HCT116 (cell line): ENCODE results near the gene TCOF1. TPM values are rescaled to one million over a fixed set of nuclear protein-coding genes. Genes with fewer than 3 reads are reported as not detected.
A peak's percentile ranks its signal among the peaks of the same experiment; 100 is the strongest.

ENCODE experiments used
- ATAC-seq: fragments of 200-7000 bp; cut with Tn5 transposase; 2 replicates; pipeline ENCODE4 v1.9.1; 2020; ENCODE audit warnings: mild to moderate bottlenecking, moderate library complexity
- BruUV-seq: library from RNA; stranded (reverse); fragments of 400-500 nt; replicated peaks from 2 replicates; lab custom pipeline; 2021; lab: Mats Ljungman, UMichigan
- CTCF ChIA-PET: fragments of 300-600 bp; sonication (Branson Sonifier 250); formaldehyde crosslinking; loops from one replicate; lab custom pipeline; 2021; ENCODE audit warnings: antibody characterized with exemption; lab: Charles Lee
- POLR2A ChIA-PET: fragments of 300-600, 350-600 bp; sonication (Branson Sonifier 250); formaldehyde crosslinking; loops from one replicate; lab custom pipeline; 2021; ENCODE audit warnings: antibody characterized with exemption; lab: Charles Lee
- RAD21 ChIA-PET, 2 experiments: fragments of 300-600 bp; sonication (Branson Sonifier 250); formaldehyde crosslinking; loops; one replicate each; lab custom pipeline; 2023; ENCODE audit warnings: low total read pairs in 2 of 2; ENCODE audit not compliant: uncharacterized antibody in 2 of 2, unreplicated experiment in 2 of 2, low non-redundant PET in 1 of 2; lab: Charles Lee
- DNase-seq: peaks from one replicate; pipeline ENCODE4 v3.0.0-alpha.2; 2010; ENCODE audit warnings: low read depth, low spot score
- H2AFZ ChIP-seq: fragments of 200-600 bp; shearing (Covaris generic), sonication (generic); 2 replicates; pipeline ENCODE4 v1.6.1; 2017; ENCODE audit warnings: low read depth, mixed run types, mixed read lengths, antibody characterized with exemption, low read length; ENCODE audit not compliant: poor library complexity, severe bottlenecking
- H3K27ac ChIP-seq: 2 replicates; pipeline ENCODE4 v1.5.1; 2012; ENCODE audit warnings: low read depth, low read length
- H3K27me3 ChIP-seq: fragments of 200-600 bp; sonication (generic); 2 replicates; pipeline ENCODE4 v1.6.1; 2016; ENCODE audit warnings: mixed run types, low read length, mixed read lengths; ENCODE audit not compliant: insufficient read depth
- H3K36me3 ChIP-seq, 2 experiments: fragments of 200-500 bp in 1 of 2; fragments of 200-600 bp in 1 of 2; sonication (Bioruptor generic) in 1 of 2; sonication (generic) in 1 of 2; 2 replicates each; pipeline versions ENCODE4 v1.5.1 to v1.6.1; 2014 to 2016; ENCODE audit warnings: low read length in 2 of 2, inconsistent platforms in 1 of 2, mixed read lengths in 1 of 2, mixed run types in 1 of 2; ENCODE audit not compliant: insufficient read depth in 2 of 2, control insufficient read depth in 1 of 2
- H3K4me1 ChIP-seq, 2 experiments: fragments of 200-600 bp in 1 of 2; sonication (generic) in 1 of 2; 2 replicates each; pipeline versions ENCODE4 v1.5.1 to v1.6.1; 2012 to 2017; ENCODE audit warnings: low read length in 2 of 2, inconsistent platforms in 1 of 2, mild to moderate bottlenecking in 1 of 2, mixed read lengths in 1 of 2, mixed run types in 1 of 2, moderate library complexity in 1 of 2; ENCODE audit not compliant: insufficient read depth in 2 of 2, control insufficient read depth in 1 of 2
- H3K4me2 ChIP-seq: fragments of 200-600 bp; sonication (generic); 2 replicates; pipeline ENCODE4 v1.6.1; 2017; ENCODE audit warnings: mixed run types, low read length, mixed read lengths
- H3K4me3 ChIP-seq, 2 experiments: fragments of 200-600 bp in 1 of 2; sonication (generic) in 1 of 2; replicated peaks in 1 of 2; 2 replicates each; pipeline ENCODE4 v1.5.1; 2011 to 2016; ENCODE audit warnings: low read length in 2 of 2, control low read depth in 1 of 2, low read depth in 1 of 2, mild to moderate bottlenecking in 1 of 2, mixed read lengths in 1 of 2, mixed run types in 1 of 2
- H3K79me2 ChIP-seq: fragments of 200-600 bp; sonication (generic); 2 replicates; pipeline ENCODE4 v1.6.1; 2017; ENCODE audit warnings: mild to moderate bottlenecking, mixed run types, low read length, moderate library complexity, mixed read lengths; ENCODE audit not compliant: insufficient read depth
- H3K9ac ChIP-seq: fragments of 200-600 bp; sonication (generic); 2 replicates; pipeline ENCODE4 v1.6.1; 2016; ENCODE audit warnings: low read length, mixed read lengths
- H3K9me2 ChIP-seq: fragments of 200-600 bp; sonication (generic), shearing (Covaris generic); 2 replicates; pipeline ENCODE4 v1.6.1; 2017; ENCODE audit warnings: mixed run types, mild to moderate bottlenecking, moderate library complexity; ENCODE audit not compliant: insufficient read depth
- H3K9me3 ChIP-seq, 2 experiments: fragments of 200-500 bp in 1 of 2; fragments of 200-600 bp in 1 of 2; sonication (Bioruptor generic) in 1 of 2; sonication (generic) in 1 of 2; 2 replicates each; pipeline ENCODE4 v1.6.1; 2014 to 2017; ENCODE audit warnings: low read length in 2 of 2, mixed read lengths in 2 of 2, inconsistent platforms in 1 of 2, low read depth in 1 of 2, mild to moderate bottlenecking in 1 of 2, mixed run types in 1 of 2, moderate library complexity in 1 of 2; ENCODE audit not compliant: control insufficient read depth in 1 of 2, insufficient read depth in 1 of 2
- H4K20me1 ChIP-seq: fragments of 200-600 bp; sonication (generic), shearing (Covaris generic); 2 replicates; pipeline ENCODE4 v1.6.1; 2017; ENCODE audit warnings: mixed run types, mild to moderate bottlenecking, moderate library complexity; ENCODE audit not compliant: insufficient read depth
- CEBPB ChIP-seq: IDR thresholded peaks from 2 replicates; pipeline ENCODE4 v1.6.1; 2012; ENCODE audit warnings: low read depth
- EGR1 ChIP-seq: IDR thresholded peaks from 2 replicates; pipeline ENCODE4 v1.6.1; 2012; ENCODE audit warnings: low read depth
- ELF1 ChIP-seq: IDR thresholded peaks from 2 replicates; pipeline ENCODE4 v1.6.1; 2012; ENCODE audit warnings: low read depth, borderline replicate concordance
- EZH2phosphoT487 ChIP-seq: fragments of 200-600 bp; IDR thresholded peaks from 2 replicates; pipeline ENCODE4 v1.6.1; 2018; ENCODE audit warnings: antibody characterized with exemption, borderline replicate concordance
- FOSL1 ChIP-seq: IDR thresholded peaks from 2 replicates; pipeline ENCODE4 v1.6.1; 2012; ENCODE audit warnings: low read depth
- JUND ChIP-seq: IDR thresholded peaks from 2 replicates; pipeline ENCODE4 v1.6.1; 2012
- POLR2AphosphoS5 ChIP-seq: IDR thresholded peaks from 2 replicates; pipeline ENCODE4 v1.6.1; 2011; ENCODE audit warnings: mild to moderate bottlenecking, low read depth, low read length, moderate library complexity
- SIN3A ChIP-seq: IDR thresholded peaks from 2 replicates; pipeline ENCODE4 v1.6.1; 2012; ENCODE audit warnings: low read depth
- SP1 ChIP-seq: IDR thresholded peaks from 2 replicates; pipeline ENCODE4 v1.6.1; 2012; ENCODE audit warnings: low read depth
- TCF7L2 ChIP-seq: IDR thresholded peaks from 2 replicates; pipeline ENCODE4 v1.7.0; 2011; ENCODE audit warnings: borderline replicate concordance, inconsistent platforms; ENCODE audit not compliant: insufficient read depth, insufficient read length; ENCODE audit errors: extremely low read depth
- ZFX ChIP-seq: fragments of 450-650 bp; IDR thresholded peaks from 2 replicates; pipeline ENCODE4 v1.6.1; 2017
- ZNF274 ChIP-seq: fragments of 200-500 bp; sonication (Bioruptor generic); IDR thresholded peaks from 2 replicates; pipeline ENCODE4 v1.6.1; 2014; ENCODE audit warnings: mild to moderate bottlenecking, low read depth, low read length, inconsistent platforms
- intact Hi-C: fragments of 100-400 bp; cut with micrococcal nuclease; formaldehyde crosslinking; loops from 2 replicates; pipeline ENCODE4 v1.10.0; 2022
- total RNA-seq: library from RNA; stranded (reverse); gene quantifications from one replicate; pipeline ENCODE4 v1.2.1, GENCODE V29; 2021; ENCODE audit not compliant: unreplicated experiment
- TF ChIP-seq, protein P1 (sequence below): IDR thresholded peaks from 2 replicates; pipeline ENCODE4 v1.6.1; 2012
- TF ChIP-seq, protein P2 (sequence below): IDR thresholded peaks from 2 replicates; pipeline ENCODE4 v1.6.1; 2012; ENCODE audit warnings: low read depth
- TF ChIP-seq, protein P3 (sequence below), 3 experiments: fragments of 200-600 bp in 1 of 3; sonication (generic) in 1 of 3; IDR thresholded peaks in 2 of 3; conservative IDR thresholded peaks in 1 of 3; 2 replicates each; pipeline ENCODE4 v1.5.1; 2012 to 2017; ENCODE audit warnings: low read depth in 2 of 3, low read length in 2 of 3, antibody characterized with exemption in 1 of 3, borderline replicate concordance in 1 of 3, control low read depth in 1 of 3, mild to moderate bottlenecking in 1 of 3, mixed read lengths in 1 of 3, mixed run types in 1 of 3, moderate library complexity in 1 of 3; ENCODE audit not compliant: insufficient read depth in 1 of 3

TCOF1 gene
- total RNA-seq, 1 experiment from 2014 or later = 94.7 TPM

DNA sequence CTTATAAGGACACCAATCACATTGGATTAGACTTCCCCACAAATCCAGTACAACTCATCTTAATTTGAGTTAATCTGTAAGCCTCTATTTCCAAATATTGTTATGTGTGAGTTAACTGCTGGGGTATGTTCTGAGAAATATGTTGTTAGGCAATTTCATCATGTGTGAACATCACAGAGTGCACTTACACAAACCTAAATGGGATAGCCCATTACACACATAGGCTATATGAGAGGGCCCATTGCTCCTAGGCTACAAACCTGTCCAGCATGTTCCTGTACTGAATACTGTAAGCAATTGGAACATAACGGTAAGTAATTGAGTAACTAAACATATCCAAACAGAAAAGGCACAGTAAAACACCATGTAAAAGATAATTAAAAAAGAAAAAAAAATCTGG is 35.7 kb upstream of the TCOF1 start (continued):
- TF ChIP-seq POLR2AphosphoS5 (no peak), ZNF274 (no peak), TCF7L2 (no peak), CEBPB (no peak), SIN3A (no peak), ELF1 (no peak)

DNA sequence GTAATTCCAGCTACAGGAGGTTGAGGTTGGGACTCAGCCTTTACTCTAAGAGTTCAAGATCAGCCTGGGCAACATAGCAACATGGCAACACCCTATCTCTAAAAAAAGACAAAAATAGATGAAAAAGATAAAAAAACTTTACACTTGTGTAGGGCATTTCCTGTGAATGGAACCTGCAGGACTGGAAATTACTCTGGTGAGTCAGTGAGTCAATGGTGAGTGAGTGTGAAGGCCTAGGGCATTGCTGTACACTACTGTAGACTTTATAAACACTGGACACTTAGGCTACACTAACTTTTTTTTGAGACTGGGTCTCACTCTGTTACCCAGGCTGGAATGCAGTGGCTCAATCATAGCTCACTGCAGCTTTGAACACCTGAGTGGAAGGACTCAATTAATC is 35.3 kb upstream of the TCOF1 start:
- no peaks in the 10 kb centered on the region for H3K36me3 ChIP-seq
- no peaks in the 10 kb centered on the region for H4K20me1 ChIP-seq
- H2AFZ ChIP-seq = peak overlapping the region; percentile 19
- H3K79me2 ChIP-seq = no peaks in the 10 kb centered on the region
- BruUV-seq = no TSS peak
- ChIA-PET CTCF (no interaction called here), POLR2A (no interaction called here), RAD21 (no interaction called here)
- H3K4me1 ChIP-seq = peaks cover 12 to 51% of the 10 kb centered on the region in 2 experiments
- H3K4me3 ChIP-seq = no peak overlapping the region
- no peak overlapping the region for H3K27ac ChIP-seq
- H3K9me3 ChIP-seq = no peaks in the 10 kb centered on the region
- TF ChIP-seq, protein P1, sequence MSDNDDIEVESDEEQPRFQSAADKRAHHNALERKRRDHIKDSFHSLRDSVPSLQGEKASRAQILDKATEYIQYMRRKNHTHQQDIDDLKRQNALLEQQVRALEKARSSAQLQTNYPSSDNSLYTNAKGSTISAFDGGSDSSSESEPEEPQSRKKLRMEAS = no peak
- TF ChIP-seq FOSL1 = peak; percentile 55; the same call in 1 of the 2 replicates
- TF ChIP-seq SP1 = 0 out of 2 replicates have a peak, but pooled peaks have one; percentile 13
- peak; percentile 26; the same call in 1 of the 2 replicates for TF ChIP-seq JUND
- ATAC-seq (no peak), DNase-seq (no peak)
- intact Hi-C loops = no loop called here
- no peaks in the 10 kb centered on the region for H3K9me2 ChIP-seq
- H3K4me2 ChIP-seq = peak overlapping the region; percentile 25
- H3K9ac ChIP-seq = no peak overlapping the region
- no peaks in the 10 kb centered on the region for H3K27me3 ChIP-seq

DNA sequence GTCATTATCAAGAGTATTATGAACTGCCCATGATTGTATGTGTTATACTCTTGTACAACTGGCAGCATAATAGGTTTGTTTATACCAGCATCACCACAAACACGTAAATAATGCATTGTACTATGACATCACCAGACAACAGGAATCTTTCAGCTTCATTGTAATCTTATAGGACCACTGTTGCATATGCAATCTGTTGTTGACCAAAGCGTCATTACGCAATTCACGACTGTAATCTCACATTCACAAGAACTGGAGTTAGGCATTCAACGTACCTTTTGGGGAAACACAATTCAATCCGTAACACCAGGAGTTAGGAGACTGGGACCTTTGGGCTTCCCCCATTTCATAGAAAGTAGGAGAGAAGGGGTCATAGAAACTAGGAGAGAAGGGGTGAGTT is 34.4 kb upstream of the TCOF1 start:
- no peak overlapping the region for H3K4me2 ChIP-seq
- peaks cover 4 to 42% of the 10 kb centered on the region in 2 experiments for H3K4me1 ChIP-seq
- no peak overlapping the region for H3K27ac ChIP-seq
- no peaks in the 10 kb centered on the region for H3K79me2 ChIP-seq
- H3K9me3 ChIP-seq = no peaks in the 10 kb centered on the region
- ChIA-PET POLR2A (no interaction called here), CTCF (no interaction called here), RAD21 (no interaction called here)
- no peaks in the 10 kb centered on the region for H3K36me3 ChIP-seq
- no peaks in the 10 kb centered on the region for H4K20me1 ChIP-seq
- no peaks in the 10 kb centered on the region for H3K27me3 ChIP-seq
- ATAC-seq = no peak
- BruUV-seq = no TSS peak
- intact Hi-C loops = no loop called here
- DNase-seq = no peak
- H2AFZ ChIP-seq = no peak overlapping the region
- no peak overlapping the region for H3K4me3 ChIP-seq
- H3K9me2 ChIP-seq = no peaks in the 10 kb centered on the region
- no peak overlapping the region for H3K9ac ChIP-seq
- no peak for TF ChIP-seq EZH2phosphoT487
- no peak for TF ChIP-seq ZNF274
- TF ChIP-seq, protein P2, sequence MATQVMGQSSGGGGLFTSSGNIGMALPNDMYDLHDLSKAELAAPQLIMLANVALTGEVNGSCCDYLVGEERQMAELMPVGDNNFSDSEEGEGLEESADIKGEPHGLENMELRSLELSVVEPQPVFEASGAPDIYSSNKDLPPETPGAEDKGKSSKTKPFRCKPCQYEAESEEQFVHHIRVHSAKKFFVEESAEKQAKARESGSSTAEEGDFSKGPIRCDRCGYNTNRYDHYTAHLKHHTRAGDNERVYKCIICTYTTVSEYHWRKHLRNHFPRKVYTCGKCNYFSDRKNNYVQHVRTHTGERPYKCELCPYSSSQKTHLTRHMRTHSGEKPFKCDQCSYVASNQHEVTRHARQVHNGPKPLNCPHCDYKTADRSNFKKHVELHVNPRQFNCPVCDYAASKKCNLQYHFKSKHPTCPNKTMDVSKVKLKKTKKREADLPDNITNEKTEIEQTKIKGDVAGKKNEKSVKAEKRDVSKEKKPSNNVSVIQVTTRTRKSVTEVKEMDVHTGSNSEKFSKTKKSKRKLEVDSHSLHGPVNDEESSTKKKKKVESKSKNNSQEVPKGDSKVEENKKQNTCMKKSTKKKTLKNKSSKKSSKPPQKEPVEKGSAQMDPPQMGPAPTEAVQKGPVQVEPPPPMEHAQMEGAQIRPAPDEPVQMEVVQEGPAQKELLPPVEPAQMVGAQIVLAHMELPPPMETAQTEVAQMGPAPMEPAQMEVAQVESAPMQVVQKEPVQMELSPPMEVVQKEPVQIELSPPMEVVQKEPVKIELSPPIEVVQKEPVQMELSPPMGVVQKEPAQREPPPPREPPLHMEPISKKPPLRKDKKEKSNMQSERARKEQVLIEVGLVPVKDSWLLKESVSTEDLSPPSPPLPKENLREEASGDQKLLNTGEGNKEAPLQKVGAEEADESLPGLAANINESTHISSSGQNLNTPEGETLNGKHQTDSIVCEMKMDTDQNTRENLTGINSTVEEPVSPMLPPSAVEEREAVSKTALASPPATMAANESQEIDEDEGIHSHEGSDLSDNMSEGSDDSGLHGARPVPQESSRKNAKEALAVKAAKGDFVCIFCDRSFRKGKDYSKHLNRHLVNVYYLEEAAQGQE = no peak
- TF ChIP-seq TCF7L2 = no peak
- no peak for TF ChIP-seq SIN3A
- no peak for TF ChIP-seq EGR1
- TF ChIP-seq, protein P3, sequence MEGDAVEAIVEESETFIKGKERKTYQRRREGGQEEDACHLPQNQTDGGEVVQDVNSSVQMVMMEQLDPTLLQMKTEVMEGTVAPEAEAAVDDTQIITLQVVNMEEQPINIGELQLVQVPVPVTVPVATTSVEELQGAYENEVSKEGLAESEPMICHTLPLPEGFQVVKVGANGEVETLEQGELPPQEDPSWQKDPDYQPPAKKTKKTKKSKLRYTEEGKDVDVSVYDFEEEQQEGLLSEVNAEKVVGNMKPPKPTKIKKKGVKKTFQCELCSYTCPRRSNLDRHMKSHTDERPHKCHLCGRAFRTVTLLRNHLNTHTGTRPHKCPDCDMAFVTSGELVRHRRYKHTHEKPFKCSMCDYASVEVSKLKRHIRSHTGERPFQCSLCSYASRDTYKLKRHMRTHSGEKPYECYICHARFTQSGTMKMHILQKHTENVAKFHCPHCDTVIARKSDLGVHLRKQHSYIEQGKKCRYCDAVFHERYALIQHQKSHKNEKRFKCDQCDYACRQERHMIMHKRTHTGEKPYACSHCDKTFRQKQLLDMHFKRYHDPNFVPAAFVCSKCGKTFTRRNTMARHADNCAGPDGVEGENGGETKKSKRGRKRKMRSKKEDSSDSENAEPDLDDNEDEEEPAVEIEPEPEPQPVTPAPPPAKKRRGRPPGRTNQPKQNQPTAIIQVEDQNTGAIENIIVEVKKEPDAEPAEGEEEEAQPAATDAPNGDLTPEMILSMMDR (IDR thresholded peaks at IDR 0.05 in 2 of 3, conservative IDR thresholded peaks at IDR 0.05 in 1 of 3; ENCODE audit: borderline replicate concordance in 1 of 3, insufficient read depth in 1 of 3, low read depth in 2 of 3, low read length in 2 of 3) = no peak
- no peak for TF ChIP-seq ZFX
